IMR-90 (cell line): ENCODE measurements around the gene PSMD12. TPM values are rescaled to one million over a fixed set of nuclear protein-coding genes. Genes with fewer than 3 reads are reported as not detected.

Experiments
- ATAC-seq: fragments of 200-7000 bp; cut with Tn5 transposase; 2 replicates; pipeline ENCODE4 v1.9.1; 2020; ENCODE audit warnings: low read depth, mild to moderate bottlenecking, moderate library complexity
- BruUV-seq: library from RNA; stranded (reverse); fragments of 400-500 nt; replicated peaks from 2 replicates; lab custom pipeline; 2021; lab: Mats Ljungman, UMichigan
- CTCF ChIA-PET: fragments of 300-600 bp; formaldehyde crosslinking; extraction: SDS; loops from one replicate; lab custom pipeline; 2021; ENCODE audit warnings: antibody characterized with exemption; lab: Yijun Ruan, JAX
- POLR2A ChIA-PET: fragments of 300-600 bp; sonication (Branson Sonifier 250); formaldehyde crosslinking; loops from one replicate; lab custom pipeline; 2022; ENCODE audit warnings: antibody characterized with exemption; ENCODE audit not compliant: unreplicated experiment; lab: Charles Lee
- DNase-seq: peaks from one replicate; pipeline ENCODE4 v3.0.0; 2013
- H2AFZ ChIP-seq: replicated peaks from 2 replicates; pipeline ENCODE3; 2013; ENCODE audit warnings: low read length, mild to moderate bottlenecking; ENCODE audit not compliant: poor library complexity
- H2AK5ac ChIP-seq: 2 replicates; pipeline ENCODE4 v1.6.1; 2013; ENCODE audit warnings: low read depth, low read length, inconsistent platforms
- H2AK9ac ChIP-seq: replicated peaks from 2 replicates; pipeline ENCODE3; 2013; ENCODE audit warnings: mild to moderate bottlenecking, low read depth, low read length, moderate library complexity; ENCODE audit not compliant: poor library complexity
- H2BK120ac ChIP-seq: 2 replicates; pipeline ENCODE4 v1.6.1; 2013; ENCODE audit warnings: low read depth, low read length, inconsistent platforms
- H2BK15ac ChIP-seq: 3 replicates; pipeline ENCODE4 v1.6.1; 2013; ENCODE audit warnings: low read depth, low read length, inconsistent platforms
- H2BK20ac ChIP-seq: 2 replicates; pipeline ENCODE4 v1.6.1; 2013; ENCODE audit warnings: low read depth, mild to moderate bottlenecking, inconsistent platforms, low read length, moderate library complexity
- H2BK5ac ChIP-seq: 2 replicates; pipeline ENCODE4 v1.6.1; 2013; ENCODE audit warnings: mild to moderate bottlenecking, low read depth, low read length, inconsistent platforms; ENCODE audit not compliant: poor library complexity, severe bottlenecking
- H3K14ac ChIP-seq: replicated peaks from 2 replicates; pipeline ENCODE4 v1.6.1; 2013; ENCODE audit warnings: low read depth, low read length, inconsistent platforms
- H3K18ac ChIP-seq: 2 replicates; pipeline ENCODE4 v1.6.1; 2013; ENCODE audit warnings: low read depth, low read length, control low read depth
- H3K23ac ChIP-seq: 2 replicates; pipeline ENCODE4 v1.6.1; 2013; ENCODE audit warnings: low read depth, low read length, inconsistent platforms
- H3K27ac ChIP-seq: 2 replicates; pipeline ENCODE4 v1.5.1; 2013; ENCODE audit warnings: mild to moderate bottlenecking, control low read depth, low read length; ENCODE audit not compliant: insufficient read depth
- H3K27me3 ChIP-seq: 2 replicates; pipeline ENCODE4 v1.6.1; 2013; ENCODE audit warnings: low read length; ENCODE audit not compliant: control insufficient read depth, insufficient read depth
- H3K36me3 ChIP-seq: 2 replicates; pipeline ENCODE4 v1.6.1; 2013; ENCODE audit warnings: low read length, mixed read lengths; ENCODE audit not compliant: control insufficient read depth, insufficient read depth
- H3K4ac ChIP-seq: 2 replicates; pipeline ENCODE4 v1.6.1; 2013; ENCODE audit warnings: low read depth, low read length, inconsistent platforms
- H3K4me1 ChIP-seq: 2 replicates; pipeline ENCODE4 v1.6.1; 2013; ENCODE audit warnings: low read length, mixed read lengths; ENCODE audit not compliant: control insufficient read depth, insufficient read depth
- H3K4me2 ChIP-seq: 2 replicates; pipeline ENCODE4 v1.6.1; 2013; ENCODE audit warnings: low read depth, mild to moderate bottlenecking, control low read depth, low read length, moderate library complexity
- H3K4me3 ChIP-seq: 2 replicates; pipeline ENCODE4 v1.5.1; 2013; ENCODE audit warnings: low read depth, mild to moderate bottlenecking, control low read depth, low read length, moderate library complexity; ENCODE audit not compliant: insufficient read depth
- H3K56ac ChIP-seq: 2 replicates; pipeline ENCODE4 v1.6.1; 2013; ENCODE audit warnings: low read length, inconsistent platforms; ENCODE audit not compliant: insufficient read depth; ENCODE audit errors: extremely low read depth
- H3K79me1 ChIP-seq, 2 experiments: 2 replicates each; pipeline ENCODE4 v1.6.1; 2013; ENCODE audit warnings: low read length in 2 of 2, inconsistent platforms in 1 of 2, low read depth in 1 of 2
- H3K9ac ChIP-seq: 2 replicates; pipeline ENCODE4 v1.6.1; 2013; ENCODE audit warnings: low read depth, low read length, control low read depth
- H3K9me1 ChIP-seq: 2 replicates; pipeline ENCODE4 v1.6.1; 2013; ENCODE audit warnings: low read length, inconsistent platforms; ENCODE audit not compliant: insufficient read depth
- H3K9me3 ChIP-seq: 2 replicates; pipeline ENCODE4 v1.6.1; 2013; ENCODE audit warnings: low read length; ENCODE audit not compliant: control insufficient read depth, insufficient read depth
- H4K20me1 ChIP-seq: 2 replicates; pipeline ENCODE4 v1.6.1; 2013; ENCODE audit warnings: low read length, inconsistent platforms; ENCODE audit not compliant: insufficient read depth
- H4K5ac ChIP-seq: 2 replicates; pipeline ENCODE4 v1.6.1; 2013; ENCODE audit warnings: mild to moderate bottlenecking, low read depth, low read length, control low read depth
- H4K8ac ChIP-seq, 2 experiments: 2 replicates each; pipeline ENCODE4 v1.6.1; 2013; ENCODE audit warnings: low read depth in 2 of 2, low read length in 2 of 2, control low read depth in 1 of 2, inconsistent platforms in 1 of 2
- H4K91ac ChIP-seq: 2 replicates; pipeline ENCODE4 v1.6.1; 2013; ENCODE audit warnings: low read depth, low read length, inconsistent platforms; ENCODE audit not compliant: insufficient read depth
- BHLHE40 ChIP-seq: fragments of 150-350 bp; IDR thresholded peaks from 2 replicates; pipeline ENCODE4 v1.6.1; 2016; ENCODE audit warnings: mild to moderate bottlenecking, low read depth, low read length
- CHD1 ChIP-seq: IDR thresholded peaks from 2 replicates; pipeline ENCODE4 v1.6.1; 2012; ENCODE audit warnings: low read depth, low read length, improper control_type of control experiment
- CTCF ChIP-seq: conservative IDR thresholded peaks from 2 replicates; pipeline ENCODE4 v1.5.1; 2012; ENCODE audit warnings: mild to moderate bottlenecking, low read depth, low read length, improper control_type of control experiment
- MAZ ChIP-seq: IDR thresholded peaks from 2 replicates; pipeline ENCODE4 v1.6.1; 2012; ENCODE audit warnings: low read depth, mild to moderate bottlenecking, low read length, improper control_type of control experiment, moderate library complexity, borderline replicate concordance
- MXI1 ChIP-seq: IDR thresholded peaks from 2 replicates; pipeline ENCODE4 v1.6.1; 2012; ENCODE audit warnings: low read depth, mild to moderate bottlenecking, low read length, moderate library complexity, borderline replicate concordance
- POLR2A ChIP-seq: IDR thresholded peaks from 2 replicates; pipeline ENCODE4 v1.6.1; 2012; ENCODE audit warnings: mild to moderate bottlenecking, low read depth, low read length
- RAD21 ChIP-seq: IDR thresholded peaks from 2 replicates; pipeline ENCODE4 v1.6.1; 2012; ENCODE audit warnings: low read length, improper control_type of control experiment
- RCOR1 ChIP-seq: IDR thresholded peaks from 2 replicates; pipeline ENCODE4 v1.6.1; 2012; ENCODE audit warnings: mild to moderate bottlenecking, low read length, improper control_type of control experiment; ENCODE audit not compliant: insufficient replicate concordance
- RFX5 ChIP-seq: IDR thresholded peaks from 2 replicates; pipeline ENCODE4 v1.8.0; 2012; ENCODE audit warnings: low read depth, mild to moderate bottlenecking, low read length, moderate library complexity
- SMC3 ChIP-seq: fragments of 150-350 bp; IDR thresholded peaks from 2 replicates; pipeline ENCODE4 v1.6.1; 2016; ENCODE audit warnings: low read depth, mild to moderate bottlenecking, antibody characterized with exemption, low read length, moderate library complexity
- USF2 ChIP-seq: fragments of 150-350 bp; IDR thresholded peaks from 2 replicates; pipeline ENCODE4 v1.6.1; 2017; ENCODE audit warnings: mild to moderate bottlenecking, antibody characterized with exemption, low read length, low read depth
- WGBS, 2 experiments: methylation state at CpG; one replicate each; pipeline versions ENCODE4 v1.1.5 to v1.1.7; 2013; ENCODE audit warnings: missing lambda C conversion rate in 2 of 2; ENCODE audit not compliant: insufficient read length in 1 of 2; ENCODE audit errors: extremely low coverage in 2 of 2; 5-methylcytosine and 5-hydroxymethylcytosine counted together
- dilution Hi-C: fragments of 300-500 bp; cut with HindIII; formaldehyde crosslinking; loops from one replicate; pipeline ENCODE4 v1.14.3; 2018; ENCODE audit warnings: low sequenced_read_pairs; ENCODE audit not compliant: unreplicated experiment
- in situ Hi-C: fragments of 300-500 bp; cut with MboI; formaldehyde crosslinking; loops from 3 replicates; pipeline ENCODE4 v1.14.3; 2019; ENCODE audit warnings: low sequenced_read_pairs, inconsistent platforms, mixed read lengths
- intact Hi-C: fragments of 100-400 bp; cut with micrococcal nuclease; formaldehyde crosslinking; loops from 2 replicates; pipeline ENCODE4 v1.10.0; 2022
- polyA plus RNA-seq, 3 experiments: library from polyadenylated mRNA; depleted of rRNA; stranded (reverse); fragments of >200 nt; gene quantifications; 2 replicates each; pipeline ENCODE4 v1.2.3, GENCODE V29; 2012; ENCODE audit warnings: low replicate concordance in 1 of 3
- total RNA-seq: library from RNA; depleted of rRNA; stranded (reverse); fragments of >200 nt; gene quantifications from 2 replicates; pipeline ENCODE4 v1.2.3, GENCODE V29; 2012
- TF ChIP-seq, protein P1 (sequence below): fragments of 150-350 bp; IDR thresholded peaks from 2 replicates; pipeline ENCODE4 v1.6.1; 2016; ENCODE audit warnings: low read depth, mild to moderate bottlenecking, low read length, moderate library complexity, borderline replicate concordance

PSMD12 gene
- total and polyA plus RNA-seq, 2 of the 4 experiments (the other 2 are of a cell fraction), result 17.9 to 39.7 TPM

GRCh38 chr17:67401106-67401505, 34.7 kb upstream of the PSMD12 start (continued):
- TF ChIP-seq CTCF (no peak), MAZ (no peak), RCOR1 (no peak)

- Histone ChIP-seq H4K5ac (no peak overlapping the region), H2AK9ac (no peak overlapping the region), H4K20me1 (no peaks in the 10 kb centered on the region), H4K8ac (no peak overlapping the region), H3K9me1 (0 out of 2 replicates have a peak, but pooled peaks cover 3% of the 10 kb centered on the region), H3K23ac (no peak overlapping the region), H3K4me3 (no peak overlapping the region), H2AFZ (no peak overlapping the region), H3K4me1 (peaks cover 3% of the 10 kb centered on the region; the same call in 1 of the 2 replicates), H3K14ac (no peak overlapping the region), H3K27ac (no peak overlapping the region), H4K91ac (no peak overlapping the region), H3K4me2 (peak overlapping the region; percentile 69; the same call in 1 of the 2 replicates), H3K56ac (no peak overlapping the region), H3K18ac (no peak overlapping the region), H3K36me3 (no peaks in the 10 kb centered on the region), H3K27me3 (no peaks in the 10 kb centered on the region), H3K79me1 (peaks cover 32 to 35% of the 10 kb centered on the region in 2 experiments), H2BK5ac (no peak overlapping the region), H3K9ac (no peak overlapping the region), H3K9me3 (no peaks in the 10 kb centered on the region), H2BK15ac (no peak overlapping the region), H2AK5ac (no peak overlapping the region), H2BK120ac (no peak overlapping the region), H2BK20ac (no peak overlapping the region), H3K4ac (no peak overlapping the region)
- intact Hi-C loops (no loop called here), in situ Hi-C loops (no loop called here), dilution Hi-C loops (no loop called here)
- WGBS, 2 experiments, result 20% methylated on average over 1 of the region's 6 CpGs; no CpG with 5 or more reads in 1 of the 2 experiments
- ATAC-seq (no peak; the same call in 1 of the 2 replicates), DNase-seq (peak; percentile 12)
- ChIA-PET CTCF (no interaction called here), POLR2A (no interaction called here)
- BruUV-seq, result no TSS peak
- TF ChIP-seq MXI1 (no peak), CHD1 (no peak), BHLHE40 (no peak), MAZ (no peak), RCOR1 (no peak), USF2 (no peak; the same call in 1 of the 2 replicates), RFX5 (no peak), RAD21 (no peak), SMC3 (no peak), POLR2A (no peak)
- TF ChIP-seq, protein P1, sequence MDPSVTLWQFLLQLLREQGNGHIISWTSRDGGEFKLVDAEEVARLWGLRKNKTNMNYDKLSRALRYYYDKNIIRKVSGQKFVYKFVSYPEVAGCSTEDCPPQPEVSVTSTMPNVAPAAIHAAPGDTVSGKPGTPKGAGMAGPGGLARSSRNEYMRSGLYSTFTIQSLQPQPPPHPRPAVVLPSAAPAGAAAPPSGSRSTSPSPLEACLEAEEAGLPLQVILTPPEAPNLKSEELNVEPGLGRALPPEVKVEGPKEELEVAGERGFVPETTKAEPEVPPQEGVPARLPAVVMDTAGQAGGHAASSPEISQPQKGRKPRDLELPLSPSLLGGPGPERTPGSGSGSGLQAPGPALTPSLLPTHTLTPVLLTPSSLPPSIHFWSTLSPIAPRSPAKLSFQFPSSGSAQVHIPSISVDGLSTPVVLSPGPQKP, result no peak
Observed at GRCh38 chr17:67400193-67400592, 33.8 kb upstream of the PSMD12 start.
